H9 (cell line): ENCODE measurements around the gene LAMA5. TPM values are rescaled to one million over a fixed set of nuclear protein-coding genes. Genes with fewer than 3 reads are reported as not detected.

Experiments used
- DNase-seq: peaks from one replicate; pipeline ENCODE4 v3.0.0-alpha.2; 2017
- H2AFZ ChIP-seq: one replicate; pipeline ENCODE4 v1.6.1; 2013; ENCODE audit warnings: mild to moderate bottlenecking, low read length, control low read depth, moderate library complexity
- H2AK5ac ChIP-seq: 2 replicates; pipeline ENCODE4 v1.6.1; 2013; ENCODE audit warnings: low read length, control low read depth, mixed read lengths; ENCODE audit not compliant: insufficient read length
- H2BK120ac ChIP-seq: one replicate; pipeline ENCODE4 v1.6.1; 2013; ENCODE audit warnings: low read depth, mild to moderate bottlenecking, low read length, control low read depth, inconsistent platforms; ENCODE audit not compliant: poor library complexity, severe bottlenecking
- H2BK12ac ChIP-seq: 2 replicates; pipeline ENCODE4 v1.6.1; 2013; ENCODE audit warnings: low read length, control low read depth, mixed read lengths, low read depth; ENCODE audit not compliant: insufficient read length
- H2BK15ac ChIP-seq: 2 replicates; pipeline ENCODE4 v1.6.1; 2013; ENCODE audit warnings: low read depth, low read length, control low read depth
- H2BK20ac ChIP-seq: one replicate; pipeline ENCODE4 v1.6.1; 2013; ENCODE audit warnings: low read depth, mild to moderate bottlenecking, low read length, control low read depth, inconsistent platforms; ENCODE audit not compliant: poor library complexity, severe bottlenecking
- H2BK5ac ChIP-seq: 2 replicates; pipeline ENCODE4 v1.6.1; 2013; ENCODE audit warnings: low read length, control low read depth, mixed read lengths; ENCODE audit not compliant: insufficient read length
- H3K14ac ChIP-seq: 2 replicates; pipeline ENCODE4 v1.6.1; 2013; ENCODE audit warnings: low read length, control low read depth; ENCODE audit not compliant: insufficient read depth
- H3K18ac ChIP-seq: 2 replicates; pipeline ENCODE4 v1.6.1; 2013; ENCODE audit warnings: low read depth, mild to moderate bottlenecking, mixed read lengths, low read length, control low read depth; ENCODE audit not compliant: insufficient read length
- H3K23ac ChIP-seq: 2 replicates; pipeline ENCODE4 v1.6.1; 2013; ENCODE audit warnings: low read length, control low read depth, mixed read lengths, low read depth; ENCODE audit not compliant: insufficient read length
- H3K23me2 ChIP-seq: 2 replicates; pipeline ENCODE4 v1.6.1; 2013; ENCODE audit warnings: low read depth, mild to moderate bottlenecking, mixed read lengths, low read length, control low read depth; ENCODE audit not compliant: insufficient read length, poor library complexity, severe bottlenecking
- H3K27ac ChIP-seq: 2 replicates; pipeline ENCODE4 v1.5.1; 2013; ENCODE audit warnings: low read length, control low read depth, mixed read lengths, low read depth; ENCODE audit not compliant: insufficient read length
- H3K27me3 ChIP-seq: 2 replicates; pipeline ENCODE4 v1.6.1; 2013; ENCODE audit warnings: low read length, control low read depth, inconsistent platforms; ENCODE audit not compliant: insufficient read depth
- H3K4ac ChIP-seq: 2 replicates; pipeline ENCODE4 v1.6.1; 2013; ENCODE audit warnings: low read depth, mild to moderate bottlenecking, control low read depth, inconsistent platforms, low read length, moderate library complexity
- H3K4me1 ChIP-seq: 2 replicates; pipeline ENCODE4 v1.6.1; 2013; ENCODE audit warnings: low read length, control low read depth, inconsistent platforms; ENCODE audit not compliant: insufficient read depth
- H3K4me2 ChIP-seq: 2 replicates; pipeline ENCODE4 v1.6.1; 2013; ENCODE audit warnings: low read length, control low read depth, mixed read lengths; ENCODE audit not compliant: insufficient read length, insufficient read depth
- H3K56ac ChIP-seq: 2 replicates; pipeline ENCODE4 v1.6.1; 2013; ENCODE audit warnings: low read depth, mild to moderate bottlenecking, mixed read lengths, low read length, control low read depth; ENCODE audit not compliant: insufficient read length
- H3K79me1 ChIP-seq: 2 replicates; pipeline ENCODE4 v1.6.1; 2013; ENCODE audit warnings: low read depth, mild to moderate bottlenecking, moderate library complexity, low read length, control low read depth, inconsistent platforms; ENCODE audit not compliant: insufficient read depth, poor library complexity, severe bottlenecking
- H3K79me2 ChIP-seq: 2 replicates; pipeline ENCODE4 v1.6.1; 2013; ENCODE audit warnings: low read length, control low read depth, inconsistent platforms; ENCODE audit not compliant: insufficient read depth
- H3K9ac ChIP-seq: 2 replicates; pipeline ENCODE4 v1.6.1; 2013; ENCODE audit warnings: low read length, control low read depth, mixed read lengths; ENCODE audit not compliant: insufficient read length; ENCODE audit errors: extremely low read depth
- H3K9me3 ChIP-seq: one replicate; pipeline ENCODE4 v1.6.1; 2013; ENCODE audit warnings: low read depth, low read length, inconsistent platforms; ENCODE audit not compliant: control insufficient read depth
- H3T11ph ChIP-seq: one replicate; pipeline ENCODE4 v1.6.1; 2013; ENCODE audit warnings: mild to moderate bottlenecking, low read length, control low read depth, inconsistent platforms
- H4K20me1 ChIP-seq: one replicate; pipeline ENCODE4 v1.6.1; 2013; ENCODE audit not compliant: control insufficient read depth, insufficient read length, insufficient read depth
- H4K5ac ChIP-seq: 2 replicates; pipeline ENCODE4 v1.6.1; 2013; ENCODE audit warnings: low read depth, mild to moderate bottlenecking, mixed read lengths, low read length, control low read depth; ENCODE audit not compliant: insufficient read length
- H4K8ac ChIP-seq: replicated peaks from 2 replicates; pipeline ENCODE4 v1.6.1; 2013; ENCODE audit warnings: low read length, control low read depth, mixed read lengths, low read depth; ENCODE audit not compliant: insufficient read length
- H4K91ac ChIP-seq: 2 replicates; pipeline ENCODE4 v1.6.1; 2013; ENCODE audit warnings: low read depth, mild to moderate bottlenecking, moderate library complexity, mixed read lengths, low read length, control low read depth; ENCODE audit not compliant: insufficient read length
- H3K27ac Mint-ChIP-seq, 3 experiments: 2 replicates in 2 of 3; 3 replicates in 1 of 3; pipeline ENCODE4 v1.8.0; 2020 to 2021; ENCODE audit warnings: mixed read lengths in 3 of 3, mild to moderate bottlenecking in 1 of 3, moderate library complexity in 1 of 3
- H3K27me3 Mint-ChIP-seq: 2 replicates; pipeline ENCODE4 v1.8.0; 2021; ENCODE audit warnings: low read depth, mild to moderate bottlenecking, moderate library complexity, mixed read lengths
- H3K36me3 Mint-ChIP-seq, 3 experiments: 2 replicates in 2 of 3; 3 replicates in 1 of 3; pipeline ENCODE4 v1.8.0; 2020 to 2021; ENCODE audit warnings: low read depth in 3 of 3, mixed read lengths in 3 of 3; ENCODE audit not compliant: insufficient read depth in 1 of 3
- H3K4me1 Mint-ChIP-seq, 2 experiments: 2 replicates each; pipeline ENCODE4 v1.8.0; 2020; ENCODE audit warnings: mixed read lengths in 2 of 2
- H3K4me3 Mint-ChIP-seq, 2 experiments: 2 replicates in 1 of 2; 3 replicates in 1 of 2; pipeline ENCODE4 v1.8.0; 2020 to 2021; ENCODE audit warnings: mild to moderate bottlenecking in 2 of 2, mixed read lengths in 2 of 2, moderate library complexity in 1 of 2
- H3K9me3 Mint-ChIP-seq, 2 experiments: 2 replicates in 1 of 2; 3 replicates in 1 of 2; pipeline ENCODE4 v1.8.0; 2020; ENCODE audit warnings: mild to moderate bottlenecking in 2 of 2, mixed read lengths in 2 of 2, moderate library complexity in 1 of 2
- CTCF ChIP-seq: fragments of 200-600 bp; sonication (generic); conservative IDR thresholded peaks from 3 replicates; pipeline ENCODE4 v1.8.0; 2021; ENCODE audit warnings: antibody characterized with exemption, mild to moderate bottlenecking
- WGBS: extraction: QIAGEN DNeasy Blood & Tissue Kit; methylation state at CpG from one replicate; pipeline ENCODE4 v1.1.7; 2013; ENCODE audit warnings: missing lambda C conversion rate, low lambda C conversion rate, mixed read lengths; ENCODE audit not compliant: insufficient read length; ENCODE audit errors: extremely low coverage; 5-methylcytosine and 5-hydroxymethylcytosine counted together
- total RNA-seq: library from RNA; stranded (reverse); gene quantifications from 2 replicates; pipeline ENCODE4 v1.2.1, GENCODE V29; 2021

The LAMA5 gene
- total RNA-seq, 1 experiment from 2014 or later = 200 TPM

GRCh38 chr20:62398120-62398821 lies 31.2 kb upstream of the LAMA5 start:
- H3K27ac Mint-ChIP-seq = no peak overlapping the region
- peaks cover 3 to 6% of the 10 kb centered on the region in 2 experiments; a peak in 3 of 5 replicates for H3K9me3 Mint-ChIP-seq
- peaks cover 8% of the 10 kb centered on the region for H4K20me1 ChIP-seq

More at GRCh38 chr20:62398120-62398821, 31.2 kb upstream of the LAMA5 start:
- no peak overlapping the region for H3K9ac ChIP-seq
- H4K91ac ChIP-seq = no peak overlapping the region
- H3K4me1 ChIP-seq = no peaks in the 10 kb centered on the region
- peaks cover 0 to 8% of the 10 kb centered on the region in 2 experiments; a peak in 2 of 4 replicates for H3K4me1 Mint-ChIP-seq
- no peak overlapping the region for H3K14ac ChIP-seq
- no peaks in the 10 kb centered on the region for H3K79me1 ChIP-seq
- no CpG with 5 or more reads among the region's 19 CpGs for WGBS
- no peak overlapping the region for H2AK5ac ChIP-seq
- peaks cover 0 to 17% (median 8%) of the 10 kb centered on the region in 3 experiments; a peak in 5 of 7 replicates for H3K36me3 Mint-ChIP-seq
- no peaks in the 10 kb centered on the region for H3K27me3 Mint-ChIP-seq
- no peak overlapping the region for H3K27ac ChIP-seq
- peaks cover 2% of the 10 kb centered on the region for H3K23me2 ChIP-seq
- H2BK20ac ChIP-seq = no peak overlapping the region
- H2AFZ ChIP-seq = no peak overlapping the region
- no peaks in the 10 kb centered on the region for H3K79me2 ChIP-seq
- H2BK15ac ChIP-seq = no peak overlapping the region
- H3K56ac ChIP-seq = no peak overlapping the region
- no peak for DNase-seq
- H4K5ac ChIP-seq = no peak overlapping the region
- no peak overlapping the region for H3K18ac ChIP-seq
- no peak overlapping the region for H3K4me3 Mint-ChIP-seq
- H3K9me3 ChIP-seq = no peaks in the 10 kb centered on the region
- H3K27me3 ChIP-seq = no peaks in the 10 kb centered on the region
- H2BK120ac ChIP-seq = no peak overlapping the region
- H2BK12ac ChIP-seq = no peak overlapping the region
- no peak overlapping the region for H3K4ac ChIP-seq
- H3T11ph ChIP-seq = no peak overlapping the region
- no peak for TF ChIP-seq CTCF
- no peak overlapping the region for H3K23ac ChIP-seq
- H3K4me2 ChIP-seq = no peak overlapping the region
- H2BK5ac ChIP-seq = no peak overlapping the region
- H4K8ac ChIP-seq = peak overlapping the region; percentile 7
